ENCODE results near the gene NLRP11. TPM values are rescaled to one million over a fixed set of nuclear protein-coding genes. Genes with fewer than 3 reads are reported as not detected.

Gene NLRP11
- total and polyA plus RNA-seq, 2 of the 4 experiments (the other 2 are of a cell fraction) = not detected

DNA sequence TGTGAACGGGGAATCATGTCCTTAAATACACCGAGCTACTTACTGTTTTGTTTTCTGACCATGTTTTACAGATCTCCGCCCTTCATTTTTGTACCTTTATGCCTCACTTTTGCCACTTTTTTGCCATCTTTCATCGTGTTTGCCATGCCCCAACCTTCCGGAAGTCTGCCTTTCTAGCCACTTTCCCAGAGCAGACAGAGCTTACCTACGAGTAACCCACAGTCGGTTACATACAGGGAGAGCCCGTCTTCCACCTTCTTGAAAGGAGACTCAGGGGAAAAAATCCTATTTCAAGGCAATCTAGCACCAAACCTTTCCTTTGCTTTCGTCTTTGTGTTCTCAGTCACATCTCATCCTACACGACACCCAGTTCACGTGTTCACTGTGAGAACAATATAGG, 36.8 kb downstream of the NLRP11 start:
- intact Hi-C loops (cut with micrococcal nuclease) = no loop called here
- 63% methylated on average over 2 of the region's 11 CpGs; no CpG with 5 or more reads in 1 of the 2 experiments for WGBS, 2 experiments (ENCODE audit: extremely low coverage in 2 of 2, insufficient read length in 1 of 2)

More for the DNA sequence above, 36.8 kb downstream of the NLRP11 start:
- TF ChIP-seq CTCF (conservative IDR thresholded peaks at IDR 0.05; ENCODE audit: low read depth, low read length) (no peak), CEBPB (IDR thresholded peaks at IDR 0.05; ENCODE audit: low read depth, low read length) (no peak), RAD21 (IDR thresholded peaks at IDR 0.05; ENCODE audit: low read length) (no peak), MAFK (IDR thresholded peaks at IDR 0.05; ENCODE audit: low read depth, low read length) (no peak), MXI1 (IDR thresholded peaks at IDR 0.05; ENCODE audit: borderline replicate concordance, low read depth, low read length) (no peak), FOS (IDR thresholded peaks at IDR 0.05; ENCODE audit: low read depth, low read length) (no peak), USF2 (IDR thresholded peaks at IDR 0.05; ENCODE audit: low read depth, low read length) (no peak), NFE2L2 (IDR thresholded peaks at IDR 0.05; ENCODE audit: low read depth, low read length) (no peak), SMC3 (IDR thresholded peaks at IDR 0.05; ENCODE audit: low read depth, low read length) (no peak), MAZ (IDR thresholded peaks at IDR 0.05; ENCODE audit: borderline replicate concordance, low read depth, low read length) (no peak), RCOR1 (IDR thresholded peaks at IDR 0.05; ENCODE audit: insufficient replicate concordance, low read length) (no peak), POLR2A (IDR thresholded peaks at IDR 0.05; ENCODE audit: low read depth, low read length) (no peak), BHLHE40 (IDR thresholded peaks at IDR 0.05; ENCODE audit: low read depth, low read length) (no peak), CHD1 (IDR thresholded peaks at IDR 0.05; ENCODE audit: low read depth, low read length) (no peak)
- TF ChIP-seq, protein P1, sequence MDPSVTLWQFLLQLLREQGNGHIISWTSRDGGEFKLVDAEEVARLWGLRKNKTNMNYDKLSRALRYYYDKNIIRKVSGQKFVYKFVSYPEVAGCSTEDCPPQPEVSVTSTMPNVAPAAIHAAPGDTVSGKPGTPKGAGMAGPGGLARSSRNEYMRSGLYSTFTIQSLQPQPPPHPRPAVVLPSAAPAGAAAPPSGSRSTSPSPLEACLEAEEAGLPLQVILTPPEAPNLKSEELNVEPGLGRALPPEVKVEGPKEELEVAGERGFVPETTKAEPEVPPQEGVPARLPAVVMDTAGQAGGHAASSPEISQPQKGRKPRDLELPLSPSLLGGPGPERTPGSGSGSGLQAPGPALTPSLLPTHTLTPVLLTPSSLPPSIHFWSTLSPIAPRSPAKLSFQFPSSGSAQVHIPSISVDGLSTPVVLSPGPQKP (IDR thresholded peaks at IDR 0.05; ENCODE audit: borderline replicate concordance, low read depth, low read length) = no peak
- H3K27ac ChIP-seq (ENCODE audit: insufficient read depth, low read length) = no peak overlapping the region
- no peak overlapping the region for H3K4me2 ChIP-seq (ENCODE audit: low read depth, low read length)
- POLR2A ChIA-PET (ENCODE audit: unreplicated experiment) = no interaction called here
- H2BK5ac ChIP-seq (ENCODE audit: low read depth, low read length, poor library complexity, severe bottlenecking) = no peak overlapping the region
- H2BK15ac ChIP-seq (ENCODE audit: low read depth, low read length) = no peak overlapping the region
- no peaks in the 10 kb centered on the region for H3K79me1 ChIP-seq (ENCODE audit: low read depth in 1 of 2, low read length in 2 of 2)
- no peak overlapping the region for H2BK120ac ChIP-seq (ENCODE audit: low read depth, low read length)
- no peak overlapping the region for H2BK20ac ChIP-seq (ENCODE audit: low read depth, low read length)
- H4K91ac ChIP-seq (ENCODE audit: insufficient read depth, low read depth, low read length) = no peak overlapping the region
- in situ Hi-C loops (cut with MboI; ENCODE audit: low sequenced_read_pairs) (no loop called here), dilution Hi-C loops (cut with HindIII; ENCODE audit: low sequenced_read_pairs, unreplicated experiment) (no loop called here)
- no peak overlapping the region for H3K56ac ChIP-seq (ENCODE audit: extremely low read depth, insufficient read depth, low read length)
- H2AK9ac ChIP-seq (replicated peaks; ENCODE audit: low read depth, low read length, poor library complexity) = no peak overlapping the region
- H3K4ac ChIP-seq (ENCODE audit: low read depth, low read length) = no peak overlapping the region
- no peaks in the 10 kb centered on the region for H3K4me1 ChIP-seq (ENCODE audit: control insufficient read depth, insufficient read depth, low read length)
- no peaks in the 10 kb centered on the region for H3K27me3 ChIP-seq (ENCODE audit: control insufficient read depth, insufficient read depth, low read length)
- no peak overlapping the region for H3K14ac ChIP-seq (replicated peaks; ENCODE audit: low read depth, low read length)
- H3K9me1 ChIP-seq (ENCODE audit: insufficient read depth, low read length) = no peaks in the 10 kb centered on the region
- H3K9me3 ChIP-seq (ENCODE audit: control insufficient read depth, insufficient read depth, low read length) = peaks cover 17% of the 10 kb centered on the region
- H3K23ac ChIP-seq (ENCODE audit: low read depth, low read length) = no peak overlapping the region
- no peak overlapping the region for H3K4me3 ChIP-seq (ENCODE audit: insufficient read depth, low read depth, low read length)
- no peak overlapping the region for H3K9ac ChIP-seq (ENCODE audit: low read depth, low read length)
- no TSS peak for BruUV-seq (replicated peaks)
- no peak overlapping the region for H3K18ac ChIP-seq (ENCODE audit: low read depth, low read length)
- H2AFZ ChIP-seq (replicated peaks; ENCODE audit: low read length, poor library complexity) = no peak overlapping the region
- no peak for ATAC-seq (ENCODE audit: low read depth)
- no peak overlapping the region for H2AK5ac ChIP-seq (ENCODE audit: low read depth, low read length)
- no peak overlapping the region for H4K5ac ChIP-seq (ENCODE audit: low read depth, low read length)
- no peak for DNase-seq
- CTCF ChIA-PET = no interaction called here
- no peaks in the 10 kb centered on the region for H4K20me1 ChIP-seq (ENCODE audit: insufficient read depth, low read length)
- no peak overlapping the region for H4K8ac ChIP-seq (ENCODE audit: low read depth in 2 of 2, low read length in 2 of 2)
- no peaks in the 10 kb centered on the region for H3K36me3 ChIP-seq (ENCODE audit: control insufficient read depth, insufficient read depth, low read length)

All from IMR-90 (cell line).